UCSD-AML1 (cell line): ENCODE results near the gene MLXIPL.
"Not testable (repeated sequence)": the region's sequence is repeated elsewhere in the genome, so short reads cannot be mapped to it uniquely, and the experiment has no call there.

Experiments
- DNase-seq: peaks from one replicate; lab custom pipeline; 2025; ENCODE audit not compliant: unreplicated experiment; lab: John Stamatoyannopoulos, UW

The MLXIPL gene

DNA sequence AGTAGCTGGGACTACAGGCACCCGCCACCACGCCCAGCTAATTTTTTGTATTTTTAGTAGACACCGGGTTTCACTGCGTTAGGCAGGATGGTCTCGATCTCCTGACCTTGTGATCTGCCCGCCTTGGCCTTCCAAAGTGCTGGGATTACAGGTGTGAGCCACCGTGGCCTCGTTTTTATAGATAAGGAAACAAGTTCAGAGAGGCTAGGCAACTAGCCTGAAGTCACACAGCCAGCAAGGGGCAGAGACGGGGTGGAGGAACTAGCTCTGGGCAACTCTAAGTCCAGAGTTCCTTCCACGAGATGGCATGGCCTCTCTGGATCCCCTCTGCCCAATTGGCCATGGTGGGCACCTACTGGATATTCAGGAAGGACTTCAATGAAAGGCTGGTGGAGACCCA is 9.4 kb downstream of the MLXIPL start:
- DNase-seq = not testable (repeated sequence)

DNA sequence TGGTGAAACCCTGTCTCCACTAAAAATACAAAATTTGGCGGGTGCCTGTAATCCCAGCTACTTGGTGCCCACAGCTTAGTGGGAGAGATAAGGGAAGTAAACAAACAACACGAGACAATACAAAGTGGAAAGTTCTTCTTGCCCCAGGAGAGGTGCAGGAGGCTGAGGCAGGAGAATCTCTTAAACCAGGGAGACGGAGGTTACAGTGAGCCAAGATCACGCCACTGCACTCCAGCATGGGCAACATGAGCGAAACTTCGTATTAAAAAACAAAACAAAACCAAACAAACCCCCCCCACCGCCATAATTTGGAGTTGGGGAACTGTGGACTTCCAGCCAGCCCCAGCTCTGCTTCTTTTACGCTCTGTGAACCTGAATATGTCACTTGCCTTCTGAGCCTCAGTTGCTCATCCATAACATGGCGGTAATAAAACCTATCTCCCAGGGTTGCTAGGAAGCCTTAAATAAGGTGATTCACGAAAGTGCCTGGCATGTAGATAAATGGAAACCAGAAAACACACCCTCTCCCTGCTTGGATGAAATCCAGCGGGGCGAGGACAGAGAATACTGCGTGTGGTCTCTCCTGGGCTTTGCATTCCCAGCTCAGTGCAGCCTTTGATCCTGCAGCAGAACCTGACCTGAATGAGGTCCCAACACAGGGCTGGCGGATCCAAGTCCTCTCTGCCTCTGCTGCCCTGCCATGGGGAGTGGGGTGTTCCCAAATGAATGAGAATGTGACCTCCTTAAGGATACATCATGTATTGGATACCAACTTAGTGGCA is 10.2 kb downstream of the MLXIPL start:
- DNase-seq = no peak

DNA sequence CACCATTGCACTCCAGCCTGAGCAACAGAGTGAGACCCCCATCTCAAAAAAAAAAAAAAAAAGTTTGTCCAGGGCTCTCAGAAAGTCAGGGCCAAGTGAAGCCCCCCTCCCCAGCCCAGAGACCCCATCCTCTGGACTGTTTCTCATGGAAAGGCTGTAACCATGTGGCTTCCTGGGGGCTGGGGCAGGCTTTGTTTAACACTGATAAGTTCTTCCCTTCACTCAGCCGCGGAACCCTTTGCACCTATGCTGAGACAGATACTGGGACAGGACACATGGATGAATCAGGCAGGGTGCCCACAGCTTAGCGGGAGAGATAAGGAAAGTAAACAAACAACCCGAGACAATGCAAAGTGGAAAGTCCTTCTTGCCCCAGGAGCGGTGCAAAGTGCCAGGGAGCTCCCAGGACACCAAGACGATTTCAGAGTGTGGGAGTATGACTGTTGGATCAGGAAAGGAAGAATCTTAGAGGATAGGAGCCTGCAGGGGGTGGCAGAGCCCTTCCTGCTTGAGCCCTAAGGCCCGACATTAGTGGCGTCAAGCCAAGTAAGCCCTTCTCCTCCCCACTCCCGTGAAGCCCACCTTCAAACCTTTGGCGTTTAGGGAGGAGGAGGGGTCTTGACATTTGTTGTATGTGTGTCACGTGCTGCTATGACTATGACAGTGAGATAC is 11.6 kb downstream of the MLXIPL start:
- peak; percentile 15 for DNase-seq

DNA sequence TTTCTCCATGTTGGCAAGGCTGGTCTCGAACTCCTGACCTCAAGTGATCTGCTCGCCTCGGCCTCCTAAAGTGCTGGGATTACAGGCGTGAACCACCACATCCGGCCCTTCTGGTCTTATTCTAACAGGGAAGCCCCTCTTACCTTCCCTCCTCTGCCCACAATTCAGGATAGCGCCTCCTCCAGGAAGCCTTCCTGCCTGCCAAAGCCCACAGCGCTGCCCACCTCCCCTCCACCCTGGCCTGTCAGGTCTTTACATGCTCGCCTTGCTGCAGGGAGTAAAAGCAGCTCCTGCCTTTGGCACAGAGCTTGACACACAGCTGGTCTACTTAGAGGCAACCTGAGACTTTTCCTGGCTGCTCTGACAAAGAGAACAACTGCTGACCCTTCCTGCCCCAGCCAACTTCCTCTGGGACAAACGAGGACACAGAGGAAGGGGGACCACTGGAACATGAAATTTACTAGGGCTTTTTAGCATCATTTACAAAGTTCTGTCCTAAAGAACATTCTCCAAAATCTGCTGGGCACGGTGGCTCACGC is 13.2 kb downstream of the MLXIPL start:
- no peak for DNase-seq

DNA sequence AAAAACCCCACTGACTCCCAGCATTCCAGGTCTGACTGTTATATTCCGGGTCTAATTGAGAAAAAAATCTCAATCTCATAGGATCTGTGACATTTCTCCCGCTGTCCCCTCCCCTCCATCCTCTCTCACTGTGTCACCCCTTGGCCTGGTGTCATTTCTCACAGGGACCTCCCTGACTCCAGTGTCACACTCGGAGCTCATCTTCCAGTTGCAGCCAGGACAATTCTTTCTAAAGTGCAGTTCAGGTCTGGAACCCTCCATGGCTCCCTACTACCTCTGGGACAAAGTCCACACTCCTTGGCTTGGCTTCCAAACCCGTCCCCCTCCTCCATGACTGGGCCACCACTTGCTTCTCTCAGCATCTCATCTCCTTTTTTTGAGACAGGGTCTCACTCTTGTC is 14.2 kb downstream of the MLXIPL start:
- DNase-seq = no peak

DNA sequence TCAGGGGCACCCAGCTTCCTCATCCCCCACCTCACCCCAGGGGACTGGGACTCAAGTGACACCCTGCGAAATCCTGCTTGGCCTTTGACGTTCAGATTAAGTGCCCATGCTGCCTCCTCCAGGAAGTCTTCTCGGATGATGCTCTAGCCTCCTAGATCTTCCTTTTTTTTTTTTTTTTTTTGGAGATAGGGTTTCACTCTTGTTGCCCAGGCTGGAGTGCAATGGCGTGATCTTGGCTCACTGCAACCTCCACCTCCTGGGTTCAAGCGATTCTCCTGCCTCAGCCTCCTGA is 16.7 kb downstream of the MLXIPL start:
- DNase-seq = not testable (repeated sequence)

DNA sequence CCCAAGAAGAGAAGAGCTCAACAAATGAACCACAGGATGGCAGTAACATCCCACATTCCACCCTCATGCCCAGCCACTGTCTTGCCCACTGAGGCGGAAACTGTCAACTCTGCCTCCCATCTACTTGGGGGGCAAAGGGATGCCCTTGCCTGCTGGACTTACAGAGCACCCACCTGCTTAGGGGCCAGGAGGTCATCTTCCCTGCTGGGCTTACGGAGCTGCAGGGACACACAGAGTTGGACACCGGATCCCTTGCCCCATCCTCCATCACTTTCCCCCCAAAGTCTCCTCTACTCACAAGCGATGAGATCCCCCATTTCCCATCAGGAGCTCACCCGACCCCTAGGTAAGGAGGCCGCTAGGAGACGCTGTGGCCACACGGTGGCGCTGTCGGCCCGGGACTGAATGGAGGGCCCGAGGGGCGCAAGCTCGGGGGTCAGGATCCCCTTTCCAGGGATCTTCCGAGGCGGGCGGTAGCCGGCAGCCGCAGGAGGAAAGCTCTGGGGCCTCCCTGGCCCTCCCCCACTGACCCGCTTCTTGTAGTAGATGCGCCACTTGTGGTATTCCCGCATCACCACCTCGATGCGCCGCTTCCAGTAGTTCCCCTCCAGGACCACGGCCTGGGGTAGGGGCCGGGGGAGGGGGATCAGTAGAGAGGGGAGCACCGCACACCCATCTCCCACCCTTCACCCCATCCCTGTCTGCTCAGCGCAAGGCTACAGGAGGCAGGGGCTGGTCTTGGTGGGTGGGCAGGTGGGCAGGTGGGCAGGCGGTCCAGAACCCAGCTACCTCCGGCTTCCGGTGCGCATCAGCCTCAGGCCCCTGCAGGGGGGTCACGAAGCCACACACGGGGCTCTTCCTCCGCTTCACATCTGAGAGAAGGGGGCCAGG is 17.3 kb downstream of the MLXIPL start:
- peak; percentile 26 for DNase-seq

DNA sequence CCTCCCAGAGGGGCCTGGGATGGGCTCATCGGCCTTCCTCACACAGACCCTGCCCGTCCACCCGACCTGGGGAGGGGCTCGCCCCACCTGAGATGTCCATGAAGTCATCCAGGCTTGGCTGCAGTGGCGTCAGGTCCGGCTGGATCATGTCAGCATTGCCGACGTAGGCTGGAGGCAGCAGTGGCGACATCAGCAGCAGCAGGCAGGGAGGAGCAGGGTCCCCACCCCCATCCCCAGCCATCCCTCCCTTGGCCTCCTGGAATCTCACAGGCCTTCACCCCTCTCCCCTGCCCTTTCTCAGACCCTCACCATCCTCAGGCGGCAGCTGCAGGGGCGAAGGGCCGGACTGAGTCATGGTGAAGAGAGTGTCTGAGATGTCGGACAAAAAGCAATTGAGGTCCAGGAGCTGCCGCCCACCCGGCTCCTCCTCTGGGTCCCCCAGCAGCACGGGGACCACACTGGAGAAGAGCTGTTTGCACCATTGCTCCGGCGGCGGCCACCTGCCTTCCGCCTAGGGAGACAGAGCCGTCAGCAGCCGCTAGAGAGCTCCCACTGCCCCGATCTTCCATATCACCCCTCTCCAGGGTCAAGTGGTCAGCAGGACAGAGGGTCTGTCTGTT is 18.6 kb downstream of the MLXIPL start:
- no peak for DNase-seq

DNA sequence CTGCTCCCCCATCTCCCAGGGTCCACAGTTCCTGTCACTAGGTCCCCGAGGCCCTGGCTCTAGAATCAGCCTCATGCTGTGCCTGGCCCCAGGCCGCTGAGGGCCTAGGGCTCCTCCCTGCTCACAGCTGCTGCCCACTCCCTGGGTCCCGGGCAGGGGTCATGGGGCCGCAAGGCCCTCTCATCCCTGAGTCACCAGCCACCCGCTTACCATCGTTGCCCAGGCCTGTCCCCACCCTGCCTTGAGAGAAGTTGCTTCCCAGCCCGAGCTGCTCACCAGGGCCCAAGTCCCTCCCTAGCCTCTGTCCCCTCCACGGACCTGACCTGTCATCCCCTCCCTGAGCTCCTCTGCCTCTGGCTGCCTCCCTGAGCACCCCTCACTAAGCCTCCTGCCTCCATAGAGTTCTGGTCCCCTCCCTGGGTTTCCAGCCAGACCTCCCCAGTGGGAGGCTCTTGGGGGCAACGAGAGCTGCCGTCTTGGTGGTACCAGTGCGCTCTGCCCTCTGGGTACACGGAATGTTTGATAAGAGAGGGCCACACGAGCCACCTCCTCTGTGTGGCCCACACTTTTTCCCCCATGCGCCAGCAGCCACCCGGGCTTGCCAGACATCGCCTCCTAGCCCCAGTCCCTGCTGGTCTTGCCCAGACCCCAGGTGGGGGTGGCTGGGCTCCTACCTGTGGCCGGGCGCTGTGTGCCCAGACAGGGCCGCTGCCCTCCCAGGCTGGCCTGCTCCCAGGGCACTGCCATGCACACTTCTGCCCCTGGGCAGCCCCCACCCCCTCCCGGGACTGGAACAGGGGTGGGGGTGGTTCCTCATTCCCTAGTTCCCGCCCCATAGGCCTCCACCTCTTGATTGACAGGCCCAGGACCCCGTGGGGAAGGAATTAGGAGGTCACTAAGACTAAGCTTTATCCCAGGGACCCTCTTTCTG is 21.3 kb downstream of the MLXIPL start:
- DNase-seq = no peak

DNA sequence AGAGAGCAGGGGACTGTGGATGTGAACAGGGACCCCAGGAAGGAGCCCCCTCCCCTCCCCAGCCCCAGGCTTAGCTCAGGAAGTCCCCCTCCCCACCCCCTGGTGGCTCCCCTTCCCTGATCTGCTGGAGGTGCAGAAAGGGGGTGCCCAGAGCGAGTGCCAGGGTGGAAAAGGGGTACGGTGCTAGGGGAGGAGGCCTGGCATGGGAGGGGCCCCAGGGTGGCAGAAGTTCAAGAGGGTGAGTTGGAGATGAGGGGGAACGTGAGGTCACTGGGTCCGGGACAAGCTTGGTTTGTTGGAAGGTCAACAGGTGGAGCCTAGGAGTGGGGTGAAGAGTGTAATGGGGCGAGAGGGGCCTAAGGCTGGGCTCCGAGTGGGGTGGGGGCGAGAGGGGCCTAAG is 24.4 kb downstream of the MLXIPL start:
- DNase-seq = no peak

DNA sequence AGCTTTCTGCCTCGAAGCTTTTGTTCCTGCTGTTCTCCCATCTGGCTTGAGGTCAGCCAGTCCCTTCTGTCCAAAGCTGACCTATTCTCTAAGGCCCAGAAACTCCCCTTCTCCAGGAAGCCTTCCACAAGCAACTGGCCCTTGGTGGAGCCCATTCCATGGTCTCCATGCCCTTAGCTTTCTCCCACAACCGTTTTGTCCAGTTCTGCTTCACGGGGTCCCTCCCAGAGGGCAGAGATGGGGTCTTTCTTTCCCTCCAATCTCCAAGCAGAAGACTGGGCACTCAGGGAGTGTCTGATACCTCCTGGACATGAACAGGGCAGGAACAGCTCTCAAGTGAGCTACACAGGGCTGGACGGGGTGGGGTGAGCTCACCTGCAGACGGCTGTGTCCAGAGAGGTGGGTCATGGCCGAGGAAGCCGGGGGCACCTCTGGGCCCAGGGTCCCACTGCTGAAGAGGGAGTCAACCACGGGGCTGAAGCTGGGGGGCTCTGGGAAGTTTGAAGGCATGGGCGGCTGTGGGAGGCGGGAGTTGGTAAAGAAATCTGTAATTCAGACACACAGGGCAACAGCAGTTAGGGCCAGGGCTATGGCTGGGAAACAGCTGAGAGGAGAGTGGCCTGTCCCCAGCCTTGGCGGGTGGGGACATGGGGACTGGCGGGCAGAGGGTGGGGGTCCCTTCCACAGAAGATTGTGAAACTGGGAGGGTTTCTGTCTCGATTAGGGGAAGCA is 25.0 kb downstream of the MLXIPL start:
- no peak for DNase-seq

DNA sequence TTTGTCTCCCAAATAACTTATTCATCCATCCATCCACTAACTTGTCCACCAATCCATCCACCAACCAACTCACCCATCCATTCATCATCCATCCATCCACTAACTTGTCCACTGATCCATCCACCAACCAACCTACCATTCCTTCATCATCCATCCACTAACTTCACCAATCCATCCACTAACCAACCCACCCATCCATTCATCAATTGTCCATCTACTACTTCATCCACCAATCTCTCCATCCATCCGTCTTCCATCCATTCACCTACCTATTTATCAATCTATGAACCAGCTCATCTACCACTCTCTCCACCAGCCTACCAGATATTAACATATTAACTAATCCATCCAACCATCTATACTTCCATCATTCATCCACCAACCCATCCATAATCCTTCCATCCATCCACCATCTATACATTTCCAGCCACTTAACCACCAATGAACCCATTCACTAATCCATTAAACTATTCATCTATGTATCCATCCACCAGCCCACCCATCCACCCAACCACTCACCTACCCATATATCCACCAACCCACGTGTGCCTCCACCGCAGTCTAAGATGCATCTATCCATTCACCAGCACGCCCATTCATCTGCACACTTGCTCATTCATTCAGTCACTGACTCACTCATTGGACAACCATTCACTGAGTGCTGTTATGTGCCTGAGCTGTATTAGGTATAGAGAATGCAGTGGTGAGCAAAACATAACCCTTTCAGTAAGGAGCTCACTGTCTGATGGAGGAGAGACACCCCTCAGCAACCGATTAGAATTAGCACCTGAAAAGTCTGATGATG is 26.1 kb downstream of the MLXIPL start:
- DNase-seq = no peak

DNA sequence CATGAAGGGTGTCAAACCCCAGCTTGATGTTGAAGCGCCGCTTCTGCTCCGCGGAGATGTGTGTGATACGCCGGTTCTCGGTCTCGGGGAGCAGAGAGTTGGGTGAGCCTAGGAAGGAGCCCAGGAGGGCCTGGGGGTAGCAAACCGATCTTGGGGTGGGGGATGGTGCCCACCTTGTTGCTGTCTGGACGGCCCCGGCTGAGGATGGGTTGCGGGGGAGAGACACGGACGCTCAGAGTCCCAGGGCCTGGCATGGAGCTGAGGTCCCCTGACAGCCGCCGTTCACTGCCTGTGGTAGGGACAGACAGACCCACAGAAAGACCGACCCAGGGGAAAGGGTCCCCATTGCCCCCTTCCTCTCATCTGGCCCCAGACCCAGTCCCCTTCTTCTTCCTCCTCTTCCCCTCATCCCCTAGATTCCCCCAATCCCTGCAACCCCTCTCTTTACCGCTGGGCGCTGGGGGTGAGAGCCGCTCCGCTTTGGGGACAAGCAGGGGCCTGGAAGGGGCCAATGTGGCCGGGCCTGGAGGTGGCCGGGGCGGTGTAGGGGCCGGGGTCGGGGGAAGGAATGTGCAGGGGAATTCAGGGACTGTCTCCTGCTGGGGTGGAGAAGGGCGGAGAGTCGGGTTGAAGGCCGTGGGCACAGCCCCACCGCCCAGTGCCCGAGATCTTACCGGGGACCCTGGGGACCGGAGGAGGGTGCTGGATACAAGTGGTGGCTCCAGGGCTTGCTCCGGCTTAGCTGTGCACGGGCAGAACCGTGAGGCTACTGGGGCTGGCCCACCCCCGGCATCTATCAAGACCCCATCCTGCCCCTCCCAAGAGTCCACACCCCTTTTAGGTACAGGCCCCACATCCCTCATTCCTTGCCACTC is 27.9 kb downstream of the MLXIPL start:
- no peak for DNase-seq

DNA sequence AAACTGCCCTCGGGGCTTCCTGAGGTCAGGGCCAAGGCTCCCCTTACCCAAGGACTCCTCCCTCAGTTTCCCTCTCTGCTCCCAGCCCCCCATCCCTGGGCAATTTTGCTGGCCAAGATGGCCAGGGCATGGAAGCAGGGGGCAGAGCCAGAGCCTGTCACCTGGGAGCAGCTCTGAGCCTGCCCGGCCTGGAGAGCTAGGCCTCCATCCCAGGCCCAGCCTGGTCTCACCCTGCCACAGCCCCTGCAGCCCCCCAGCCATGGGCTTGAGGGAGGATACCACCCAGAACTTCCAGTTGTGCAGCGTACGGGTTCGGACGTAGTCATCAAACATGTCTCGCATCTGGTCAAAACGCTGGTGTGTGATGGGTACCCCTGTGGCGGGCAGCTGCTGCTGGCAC is 29.0 kb downstream of the MLXIPL start:
- DNase-seq = no peak

DNA sequence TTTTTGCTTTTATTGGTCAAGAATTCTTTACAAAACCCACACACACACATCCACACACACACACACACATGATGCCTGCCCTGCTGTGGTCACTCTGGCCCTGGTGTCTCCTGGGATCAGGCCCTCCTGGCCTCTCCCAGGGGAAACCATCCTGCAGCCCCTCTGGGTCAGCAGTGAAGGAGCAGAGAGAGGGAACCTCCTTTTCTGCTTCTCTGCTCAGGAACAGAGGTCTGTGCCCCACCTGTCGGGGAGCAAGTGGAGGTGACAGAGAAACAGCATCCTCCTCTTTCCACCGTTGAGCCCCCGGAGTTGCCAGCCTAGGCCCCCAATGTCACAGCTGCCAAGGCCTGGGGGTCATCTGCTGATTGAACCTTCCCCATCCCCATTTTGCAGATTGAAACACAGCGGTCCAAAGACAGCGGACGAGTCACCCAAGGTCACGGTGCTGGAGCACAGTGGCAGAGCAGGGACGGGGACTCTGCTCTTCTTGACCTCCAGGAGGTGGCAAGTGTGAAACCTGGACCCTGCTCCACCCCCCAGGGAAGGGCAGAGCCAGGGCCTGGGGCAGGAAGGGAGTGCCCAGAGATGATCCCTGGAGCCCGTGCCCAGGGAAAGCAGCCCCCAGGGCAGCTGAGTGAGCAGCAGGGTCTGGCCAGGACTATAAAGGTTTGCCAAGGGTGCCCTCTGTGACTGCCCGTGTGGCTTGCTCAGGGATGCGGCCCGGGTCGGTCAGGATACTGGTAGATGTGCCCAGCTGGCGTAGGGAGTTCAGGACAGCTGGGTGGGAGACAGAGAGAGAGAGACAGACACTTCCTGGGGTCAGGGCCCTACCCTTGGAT is 30.9 kb downstream of the MLXIPL start:
- no peak for DNase-seq

DNA sequence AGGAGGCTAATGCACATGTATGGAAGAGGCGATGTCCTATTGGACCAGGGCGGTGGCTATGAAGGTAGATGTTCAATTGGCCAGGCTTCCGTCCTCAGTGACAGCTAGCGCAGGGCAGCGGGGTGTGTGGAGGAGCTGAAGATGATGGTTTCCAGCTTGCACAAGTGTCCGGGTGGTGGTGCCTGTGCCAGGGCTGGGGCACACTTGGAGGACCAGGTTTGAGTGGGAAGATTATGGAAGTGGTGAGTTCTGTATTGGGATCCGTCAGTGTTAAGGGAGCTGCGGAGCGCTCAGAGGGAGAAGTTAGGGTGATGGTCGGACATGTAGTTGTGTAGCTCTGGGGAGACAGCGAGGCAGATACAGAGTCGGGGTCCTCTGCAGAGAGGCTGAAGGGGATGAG is 37.4 kb downstream of the MLXIPL start:
- DNase-seq = no peak

DNA sequence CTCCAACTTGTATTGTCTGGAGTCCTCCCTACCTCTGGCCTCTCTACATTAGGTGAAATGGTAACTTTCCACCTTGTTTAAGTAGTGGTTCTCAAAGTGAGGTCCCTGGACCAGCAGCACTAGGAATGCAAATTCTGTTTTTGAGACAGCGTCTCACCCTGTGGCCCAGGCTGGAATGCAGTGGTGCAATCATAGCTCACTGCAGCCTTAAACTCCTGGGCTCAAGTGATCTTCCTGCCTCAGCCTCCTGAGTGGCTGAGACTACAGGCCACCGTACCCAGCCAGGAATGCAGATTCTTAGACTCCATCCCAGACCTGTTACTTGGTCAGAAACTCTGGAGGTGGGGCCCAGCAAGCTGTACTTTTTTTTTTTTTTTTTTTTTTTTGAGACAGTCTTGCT is 39.1 kb downstream of the MLXIPL start:
- no peak for DNase-seq
